CD4-positive, alpha-beta T cell treated with Interleukin-2 at 100 ng/mL for 4 hours (primary cell): ENCODE results near the gene KIF18A.
"Not testable (repeated sequence)": the region's sequence is repeated elsewhere in the genome, so short reads cannot be mapped to it uniquely, and the experiment has no call there.

Source experiments
- DNase-seq: peaks from one replicate; pipeline ENCODE4 v3.0.0-alpha.2; 2020; ENCODE audit warnings: low spot score

The KIF18A gene

DNA sequence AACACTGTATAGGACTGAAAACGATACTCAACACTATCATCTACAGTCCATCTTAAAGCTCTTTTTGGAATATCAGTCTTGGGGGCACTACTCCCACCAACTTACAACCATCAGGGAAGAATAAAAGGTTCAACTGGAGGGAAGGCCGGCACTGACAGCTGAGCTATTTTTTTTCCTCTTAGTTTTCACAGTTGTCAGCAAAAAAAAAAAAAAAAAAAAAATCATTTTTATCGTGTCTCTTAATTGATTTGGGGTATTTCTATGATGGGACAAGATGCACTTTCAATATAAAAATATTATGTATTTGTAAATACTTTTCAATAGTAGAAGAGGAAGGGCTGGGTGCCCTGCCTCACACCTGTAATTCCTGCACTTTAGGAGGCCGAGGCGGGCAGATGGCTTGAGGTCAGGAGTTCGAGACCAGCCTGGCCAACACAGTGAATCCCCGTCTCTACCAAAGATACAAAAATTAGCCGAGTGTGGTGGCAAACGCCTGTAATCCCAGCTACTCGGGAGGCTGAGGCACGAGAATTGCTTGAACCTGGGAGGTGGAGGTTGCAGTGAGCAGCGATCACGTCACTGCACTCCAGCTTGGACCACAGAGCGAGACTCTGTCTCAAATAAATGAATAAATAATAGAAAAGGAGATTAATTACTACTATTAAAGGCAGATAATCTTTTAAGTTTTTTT is 1.5 kb downstream of the KIF18A start:
- no peak for DNase-seq

DNA sequence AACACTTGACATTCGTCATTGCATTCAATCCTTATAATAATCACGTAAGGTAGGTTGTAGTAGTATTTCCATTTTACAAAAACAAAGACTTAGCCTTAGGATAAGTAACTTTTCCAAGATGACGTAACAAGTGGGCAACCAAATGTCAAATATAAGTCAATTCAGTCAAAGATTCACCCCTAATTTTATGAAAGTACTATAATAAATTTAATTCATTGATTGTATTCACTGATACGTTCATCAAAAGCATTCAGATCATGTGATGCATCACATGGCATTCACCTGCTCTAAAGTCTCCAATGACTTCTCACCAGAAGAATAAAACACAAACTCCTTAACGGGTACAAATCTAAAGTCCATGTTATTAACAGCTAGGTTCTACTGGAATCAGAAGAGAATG is 2.1 kb downstream of the KIF18A start:
- no peak for DNase-seq

GRCh38 chr11:28104984-28105383 is 3.0 kb downstream of the KIF18A start:
- no peak for DNase-seq

DNA sequence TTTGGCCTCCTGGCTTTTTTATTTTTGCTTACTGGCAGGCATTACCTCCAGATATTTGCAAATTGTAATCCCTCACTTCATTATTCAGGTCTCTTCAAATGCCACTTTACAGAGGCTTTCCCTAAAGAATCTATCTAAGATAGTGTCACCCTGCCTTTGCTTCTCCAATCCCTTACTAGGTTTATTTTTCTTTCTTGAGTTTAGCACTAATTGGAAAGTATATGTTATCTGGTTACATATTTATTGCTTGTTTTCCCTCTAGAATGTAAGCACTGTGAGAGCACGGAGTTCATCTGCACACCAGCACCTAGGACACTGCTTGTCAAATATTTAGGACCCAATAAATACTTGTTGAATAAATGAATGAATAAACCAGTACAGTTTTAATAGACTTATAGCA is 3.5 kb downstream of the KIF18A start:
- no peak for DNase-seq

GRCh38 chr11:28102300-28102699 is 5.7 kb downstream of the KIF18A start:
- DNase-seq = not testable (repeated sequence)

GRCh38 chr11:28100665-28101064 is 7.3 kb downstream of the KIF18A start:
- no peak for DNase-seq

- DNase-seq = no peak
Measured at GRCh38 chr11:28099715-28100114, 8.2 kb downstream of the KIF18A start.

DNA sequence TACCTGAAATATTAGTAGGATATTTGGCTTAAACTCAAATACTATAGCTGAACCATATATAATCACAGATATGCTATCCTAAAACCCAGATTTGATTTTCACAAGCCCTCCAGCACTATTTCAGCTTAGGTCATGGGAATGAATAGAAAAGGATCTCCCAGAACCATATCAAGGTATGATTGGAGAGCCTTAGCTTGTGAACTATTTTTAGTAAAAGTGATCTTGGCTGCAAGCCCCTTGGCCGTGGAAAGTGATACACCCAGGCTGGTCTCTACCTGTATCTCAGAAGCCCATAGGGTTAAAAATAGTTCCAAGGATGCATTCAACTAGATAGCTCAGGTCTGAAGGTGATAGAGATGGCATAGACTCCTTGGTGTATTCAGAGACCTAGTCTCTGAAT is 9.7 kb downstream of the KIF18A start:
- no peak for DNase-seq

GRCh38 chr11:28092786-28093185 is 15.2 kb downstream of the KIF18A start:
- DNase-seq = no peak

- no peak for DNase-seq
Measured at GRCh38 chr11:28090052-28090749, 17.8 kb downstream of the KIF18A start.

DNA sequence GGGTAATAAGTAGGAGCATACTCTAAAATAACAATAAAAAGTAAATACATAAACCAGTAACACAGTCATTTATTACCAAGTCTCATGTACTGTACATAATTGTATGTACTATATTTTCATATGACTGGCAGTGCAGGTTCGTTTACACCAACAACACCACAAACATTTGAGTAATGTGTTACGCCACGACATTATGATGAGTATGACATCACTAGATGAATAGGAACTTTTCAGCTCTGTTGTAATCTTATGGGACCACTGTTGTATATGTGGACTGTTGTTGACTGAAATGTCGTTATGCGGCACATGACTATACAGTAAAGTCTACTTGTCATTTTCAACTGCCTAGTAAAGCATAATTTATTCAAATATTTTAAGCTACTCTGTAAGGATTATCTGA is 18.6 kb downstream of the KIF18A start:
- DNase-seq = no peak

- not testable (repeated sequence) for DNase-seq
Measured at GRCh38 chr11:28087693-28088092, 20.3 kb downstream of the KIF18A start.

- not testable (repeated sequence) for DNase-seq
Measured at GRCh38 chr11:28087192-28087591, 20.8 kb downstream of the KIF18A start.

DNA sequence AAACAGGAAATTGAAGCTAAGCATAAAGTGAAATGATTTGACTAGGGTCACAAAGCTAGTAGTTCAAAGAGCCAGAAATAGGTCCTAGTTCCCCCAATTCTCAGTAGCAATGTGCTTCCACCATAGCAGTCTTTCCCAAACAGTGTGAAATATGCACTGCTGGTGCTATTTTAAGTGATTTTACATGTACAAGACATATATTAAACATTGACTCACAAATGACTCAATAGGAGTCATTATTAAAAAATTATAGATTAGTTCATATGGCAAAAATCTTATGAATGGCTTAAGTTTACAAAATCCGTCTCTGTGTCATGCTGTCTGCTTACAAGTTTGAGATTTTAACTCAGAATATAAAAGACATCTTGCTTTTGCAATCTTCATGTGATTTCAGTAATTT is 21.4 kb downstream of the KIF18A start:
- no peak for DNase-seq

GRCh38 chr11:28083118-28083517 is 24.8 kb downstream of the KIF18A start:
- DNase-seq = no peak

- DNase-seq = no peak
Measured at GRCh38 chr11:28077521-28077920, 30.4 kb downstream of the KIF18A start.

DNA sequence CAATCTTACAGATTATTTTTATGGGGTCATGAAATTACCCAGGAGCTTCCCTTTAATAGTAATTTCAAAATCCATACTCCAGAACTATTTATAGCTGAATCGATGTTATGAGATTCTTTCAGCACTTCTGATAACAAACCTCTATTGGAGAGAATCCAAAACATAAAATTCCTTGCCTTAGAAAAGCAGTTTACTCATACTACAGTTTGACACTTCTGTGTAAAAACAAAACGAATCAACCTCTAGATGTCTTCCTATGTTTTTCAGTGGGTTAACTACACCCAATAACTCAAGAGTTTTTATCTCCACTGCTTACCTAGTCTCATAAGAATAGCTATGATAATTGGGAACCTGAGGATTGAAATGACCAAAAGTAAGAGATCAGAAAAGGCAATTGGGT is 35.6 kb downstream of the KIF18A start:
- DNase-seq = no peak

- DNase-seq = no peak
Measured at GRCh38 chr11:28071305-28071704, 36.7 kb downstream of the KIF18A start.

DNA sequence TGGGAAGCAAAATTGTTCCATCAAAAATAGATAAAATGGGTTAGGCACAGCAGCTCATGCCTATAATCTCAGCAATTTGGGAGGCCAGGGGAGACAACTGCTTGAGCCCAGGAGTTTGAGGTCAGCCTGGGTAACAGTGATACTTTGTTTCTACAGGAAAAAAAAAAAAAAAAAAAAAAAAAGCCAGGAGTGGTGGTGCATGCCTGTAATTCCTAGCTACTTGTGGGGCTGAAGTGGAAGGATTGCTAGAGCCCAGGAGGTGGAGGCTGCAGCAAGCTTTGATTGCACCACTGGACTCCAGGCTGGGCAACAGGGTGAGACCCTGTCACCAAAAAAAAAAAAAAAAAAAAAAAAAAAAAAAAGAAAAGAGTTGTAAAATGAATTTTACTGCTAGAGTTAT is 49.6 kb downstream of the KIF18A start:
- no peak for DNase-seq

- DNase-seq = no peak
Measured at GRCh38 chr11:28054821-28055220, 53.1 kb downstream of the KIF18A start.

- no peak for DNase-seq
Measured at GRCh38 chr11:28049338-28050216, 58.4 kb downstream of the KIF18A start.

DNA sequence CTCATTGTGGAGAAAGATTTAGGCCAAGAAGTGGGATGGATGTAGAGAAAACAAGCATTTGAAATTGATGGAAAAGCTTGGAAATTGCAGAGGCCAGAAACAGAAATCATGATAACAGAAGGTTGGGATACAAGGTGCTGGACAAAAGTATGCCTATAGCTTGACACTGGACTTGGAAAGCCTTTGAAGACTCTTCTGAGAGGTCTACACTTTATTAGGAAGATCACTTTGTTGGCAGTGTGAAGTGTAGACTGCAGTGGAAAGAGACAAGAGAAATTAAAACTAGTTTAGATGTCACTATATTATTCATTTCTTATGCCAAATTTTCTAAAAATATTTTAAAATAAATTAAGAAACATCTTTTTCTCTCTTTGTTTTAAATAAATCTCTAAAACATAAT is 59.1 kb downstream of the KIF18A start:
- DNase-seq = no peak
